HCT116 (cell line): ENCODE measurements around the gene GNAI3. TPM values are rescaled to one million over a fixed set of nuclear protein-coding genes. Genes with fewer than 3 reads are reported as not detected.

Experiments used
- ATAC-seq: fragments of 200-7000 bp; cut with Tn5 transposase; 2 replicates; pipeline ENCODE4 v1.9.1; 2020; ENCODE audit warnings: mild to moderate bottlenecking, moderate library complexity
- BruUV-seq: library from RNA; stranded (reverse); fragments of 400-500 nt; replicated peaks from 2 replicates; lab custom pipeline; 2021; lab: Mats Ljungman, UMichigan
- CTCF ChIA-PET: fragments of 300-600 bp; sonication (Branson Sonifier 250); formaldehyde crosslinking; loops from one replicate; lab custom pipeline; 2021; ENCODE audit warnings: antibody characterized with exemption; lab: Charles Lee
- POLR2A ChIA-PET: fragments of 300-600, 350-600 bp; sonication (Branson Sonifier 250); formaldehyde crosslinking; loops from one replicate; lab custom pipeline; 2021; ENCODE audit warnings: antibody characterized with exemption; lab: Charles Lee
- RAD21 ChIA-PET, 2 experiments: fragments of 300-600 bp; sonication (Branson Sonifier 250); formaldehyde crosslinking; loops; one replicate each; lab custom pipeline; 2023; ENCODE audit warnings: low total read pairs in 2 of 2; ENCODE audit not compliant: uncharacterized antibody in 2 of 2, unreplicated experiment in 2 of 2, low non-redundant PET in 1 of 2; lab: Charles Lee
- DNase-seq: peaks from one replicate; pipeline ENCODE4 v3.0.0-alpha.2; 2010; ENCODE audit warnings: low read depth, low spot score
- H2AFZ ChIP-seq: fragments of 200-600 bp; shearing (Covaris generic), sonication (generic); 2 replicates; pipeline ENCODE4 v1.6.1; 2017; ENCODE audit warnings: low read depth, mixed run types, mixed read lengths, antibody characterized with exemption, low read length; ENCODE audit not compliant: poor library complexity, severe bottlenecking
- H3K27ac ChIP-seq: 2 replicates; pipeline ENCODE4 v1.5.1; 2012; ENCODE audit warnings: low read depth, low read length
- H3K27me3 ChIP-seq: fragments of 200-600 bp; sonication (generic); 2 replicates; pipeline ENCODE4 v1.6.1; 2016; ENCODE audit warnings: mixed run types, low read length, mixed read lengths; ENCODE audit not compliant: insufficient read depth
- H3K36me3 ChIP-seq, 2 experiments: fragments of 200-500 bp in 1 of 2; fragments of 200-600 bp in 1 of 2; sonication (Bioruptor generic) in 1 of 2; sonication (generic) in 1 of 2; 2 replicates each; pipeline versions ENCODE4 v1.5.1 to v1.6.1; 2014 to 2016; ENCODE audit warnings: low read length in 2 of 2, inconsistent platforms in 1 of 2, mixed read lengths in 1 of 2, mixed run types in 1 of 2; ENCODE audit not compliant: insufficient read depth in 2 of 2, control insufficient read depth in 1 of 2
- H3K4me1 ChIP-seq, 2 experiments: fragments of 200-600 bp in 1 of 2; sonication (generic) in 1 of 2; 2 replicates each; pipeline versions ENCODE4 v1.5.1 to v1.6.1; 2012 to 2017; ENCODE audit warnings: low read length in 2 of 2, inconsistent platforms in 1 of 2, mild to moderate bottlenecking in 1 of 2, mixed read lengths in 1 of 2, mixed run types in 1 of 2, moderate library complexity in 1 of 2; ENCODE audit not compliant: insufficient read depth in 2 of 2, control insufficient read depth in 1 of 2
- H3K4me2 ChIP-seq: fragments of 200-600 bp; sonication (generic); 2 replicates; pipeline ENCODE4 v1.6.1; 2017; ENCODE audit warnings: mixed run types, low read length, mixed read lengths
- H3K4me3 ChIP-seq, 2 experiments: fragments of 200-600 bp in 1 of 2; sonication (generic) in 1 of 2; replicated peaks in 1 of 2; 2 replicates each; pipeline ENCODE4 v1.5.1; 2011 to 2016; ENCODE audit warnings: low read length in 2 of 2, control low read depth in 1 of 2, low read depth in 1 of 2, mild to moderate bottlenecking in 1 of 2, mixed read lengths in 1 of 2, mixed run types in 1 of 2
- H3K79me2 ChIP-seq: fragments of 200-600 bp; sonication (generic); 2 replicates; pipeline ENCODE4 v1.6.1; 2017; ENCODE audit warnings: mild to moderate bottlenecking, mixed run types, low read length, moderate library complexity, mixed read lengths; ENCODE audit not compliant: insufficient read depth
- H3K9ac ChIP-seq: fragments of 200-600 bp; sonication (generic); 2 replicates; pipeline ENCODE4 v1.6.1; 2016; ENCODE audit warnings: low read length, mixed read lengths
- H3K9me2 ChIP-seq: fragments of 200-600 bp; sonication (generic), shearing (Covaris generic); 2 replicates; pipeline ENCODE4 v1.6.1; 2017; ENCODE audit warnings: mixed run types, mild to moderate bottlenecking, moderate library complexity; ENCODE audit not compliant: insufficient read depth
- H3K9me3 ChIP-seq, 2 experiments: fragments of 200-500 bp in 1 of 2; fragments of 200-600 bp in 1 of 2; sonication (Bioruptor generic) in 1 of 2; sonication (generic) in 1 of 2; 2 replicates each; pipeline ENCODE4 v1.6.1; 2014 to 2017; ENCODE audit warnings: low read length in 2 of 2, mixed read lengths in 2 of 2, inconsistent platforms in 1 of 2, low read depth in 1 of 2, mild to moderate bottlenecking in 1 of 2, mixed run types in 1 of 2, moderate library complexity in 1 of 2; ENCODE audit not compliant: control insufficient read depth in 1 of 2, insufficient read depth in 1 of 2
- H4K20me1 ChIP-seq: fragments of 200-600 bp; sonication (generic), shearing (Covaris generic); 2 replicates; pipeline ENCODE4 v1.6.1; 2017; ENCODE audit warnings: mixed run types, mild to moderate bottlenecking, moderate library complexity; ENCODE audit not compliant: insufficient read depth
- ATF3 ChIP-seq: IDR thresholded peaks from 2 replicates; pipeline ENCODE4 v1.6.1; 2012
- CBX3 ChIP-seq: IDR thresholded peaks from 2 replicates; pipeline ENCODE4 v1.6.1; 2012; ENCODE audit warnings: low read depth
- EGR1 ChIP-seq: IDR thresholded peaks from 2 replicates; pipeline ENCODE4 v1.6.1; 2012; ENCODE audit warnings: low read depth
- ELF1 ChIP-seq: IDR thresholded peaks from 2 replicates; pipeline ENCODE4 v1.6.1; 2012; ENCODE audit warnings: low read depth, borderline replicate concordance
- FOSL1 ChIP-seq: IDR thresholded peaks from 2 replicates; pipeline ENCODE4 v1.6.1; 2012; ENCODE audit warnings: low read depth
- JUND ChIP-seq: IDR thresholded peaks from 2 replicates; pipeline ENCODE4 v1.6.1; 2012
- MAX ChIP-seq: IDR thresholded peaks from 2 replicates; pipeline ENCODE4 v1.6.1; 2012
- POLR2AphosphoS5 ChIP-seq: IDR thresholded peaks from 2 replicates; pipeline ENCODE4 v1.6.1; 2011; ENCODE audit warnings: mild to moderate bottlenecking, low read depth, low read length, moderate library complexity
- REST ChIP-seq: IDR thresholded peaks from 2 replicates; pipeline ENCODE4 v1.6.1; 2012; ENCODE audit warnings: low read depth
- SP1 ChIP-seq: IDR thresholded peaks from 2 replicates; pipeline ENCODE4 v1.6.1; 2012; ENCODE audit warnings: low read depth
- YY1 ChIP-seq: IDR thresholded peaks from 2 replicates; pipeline ENCODE4 v1.6.1; 2011; ENCODE audit warnings: low read length, low read depth, moderate library complexity, mild to moderate bottlenecking; ENCODE audit not compliant: insufficient replicate concordance; ENCODE audit errors: extremely low read depth
- ZFX ChIP-seq: fragments of 450-650 bp; IDR thresholded peaks from 2 replicates; pipeline ENCODE4 v1.6.1; 2017
- ZNF274 ChIP-seq: fragments of 200-500 bp; sonication (Bioruptor generic); IDR thresholded peaks from 2 replicates; pipeline ENCODE4 v1.6.1; 2014; ENCODE audit warnings: mild to moderate bottlenecking, low read depth, low read length, inconsistent platforms
- intact Hi-C: fragments of 100-400 bp; cut with micrococcal nuclease; formaldehyde crosslinking; loops from 2 replicates; pipeline ENCODE4 v1.10.0; 2022
- total RNA-seq: library from RNA; stranded (reverse); gene quantifications from one replicate; pipeline ENCODE4 v1.2.1, GENCODE V29; 2021; ENCODE audit not compliant: unreplicated experiment

Gene GNAI3
- total RNA-seq, 1 experiment from 2014 or later, result 9.5 TPM

GRCh38 chr1:109620841-109621286 is 72.4 kb downstream of the GNAI3 start:
- intact Hi-C loops, result no loop called here
- ChIA-PET CTCF (interaction anchor here (1.2 to 2.0 kb wide), 4 partner anchors 9 to 73 kb away, joined by 4 to 13 read pairs (median 8); partner anchors contain the start of gene GNAI3), POLR2A (interaction anchor here (1.3 to 2.3 kb wide), 2 partner anchors 15 to 73 kb away, joined by 4 to 17 read pairs; partner anchors contain the start of gene GNAI3), RAD21 (no interaction called here)
- Histone ChIP-seq H3K4me3 (peak overlapping the region; percentile 88 to 95), H3K9ac (peak overlapping the region; percentile 99), H3K36me3 (no peaks in the 10 kb centered on the region; a peak in 1 of 4 replicates), H3K9me3 (no peaks in the 10 kb centered on the region), H4K20me1 (no peaks in the 10 kb centered on the region), H3K4me1 (peaks cover 30 to 47% of the 10 kb centered on the region in 2 experiments; a peak in 3 of 4 replicates), H3K9me2 (no peaks in the 10 kb centered on the region), H3K79me2 (peaks cover 53% of the 10 kb centered on the region), H3K4me2 (peak overlapping the region; percentile 100), H2AFZ (no peak overlapping the region), H3K27ac (peak overlapping the region; percentile 86), H3K27me3 (no peaks in the 10 kb centered on the region)
- BruUV-seq, result no TSS peak
- ATAC-seq (peak; percentile 80), DNase-seq (peak; percentile 48)
- TF ChIP-seq POLR2AphosphoS5, result no peak
- peak; percentile 17 for TF ChIP-seq YY1

GRCh38 chr1:109621379-109622136 is 73.1 kb downstream of the GNAI3 start:
- no TSS peak for BruUV-seq
- intact Hi-C loops, result no loop called here
- no peak for ATAC-seq
- peak overlapping the region; percentile 100 for H3K4me2 ChIP-seq
- no peaks in the 10 kb centered on the region; a peak in 1 of 4 replicates for H3K36me3 ChIP-seq
- no peaks in the 10 kb centered on the region for H3K9me3 ChIP-seq
- H3K9ac ChIP-seq, result peak overlapping the region; percentile 99
- no peak for DNase-seq
- H4K20me1 ChIP-seq, result no peaks in the 10 kb centered on the region
- H3K79me2 ChIP-seq, result peaks cover 53% of the 10 kb centered on the region
- ChIA-PET RAD21 (no interaction called here), CTCF (no interaction called here), POLR2A (no interaction called here)
- H3K27me3 ChIP-seq, result no peaks in the 10 kb centered on the region
- peaks cover 30 to 47% of the 10 kb centered on the region in 2 experiments; a peak in 3 of 4 replicates for H3K4me1 ChIP-seq
- peak overlapping the region; percentile 88 to 95 for H3K4me3 ChIP-seq
- no peak overlapping the region for H2AFZ ChIP-seq
- H3K27ac ChIP-seq, result peak overlapping the region; percentile 86
- no peaks in the 10 kb centered on the region for H3K9me2 ChIP-seq
- TF ChIP-seq ZNF274 (no peak), FOSL1 (no peak), CBX3 (no peak), SP1 (no peak), ATF3 (no peak), MAX (no peak), ZFX (no peak), REST (no peak), EGR1 (no peak), ELF1 (no peak), JUND (no peak), POLR2AphosphoS5 (no peak), YY1 (no peak)
